Prostate gland (tissue), 2 donors: Measurements from ENCODE around the gene TBC1D2B.

Source experiments
- POLR2A ChIP-seq: fragments of 450-650 bp; IDR thresholded peaks from one replicate; pipeline ENCODE4 v1.6.1; 2016; ENCODE audit warnings: antibody characterized with exemption, mild to moderate bottlenecking
- TF ChIP-seq, protein P1 (sequence below), 4 experiments: fragments of 200-600 bp in 2 of 4; fragments of 450-650 bp in 2 of 4; sonication (generic) in 2 of 4; IDR thresholded peaks; 1 replicate in 3 of 4; 2 replicates in 1 of 4; pipeline ENCODE4 v1.5.1; 2016 to 2019; ENCODE audit warnings: antibody characterized with exemption in 4 of 4, mild to moderate bottlenecking in 2 of 4, moderate library complexity in 2 of 4

DNA sequence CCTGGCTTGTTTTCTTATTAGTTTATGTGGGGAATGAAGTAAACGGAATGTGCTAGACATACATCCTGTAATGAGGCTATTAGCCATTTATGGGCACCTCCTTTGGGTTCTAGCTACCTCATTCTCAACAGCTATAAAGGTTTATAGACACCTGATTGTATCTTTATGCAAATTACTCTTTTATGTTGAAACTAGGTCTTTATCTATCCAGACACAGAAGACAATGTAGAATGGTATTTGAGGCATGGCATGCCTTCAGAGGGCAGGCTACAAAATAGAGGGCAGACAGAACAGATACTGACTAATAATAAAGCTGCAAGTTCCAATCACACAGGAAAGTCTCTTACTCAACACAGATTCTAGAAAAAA, 27.1 kb downstream of the TBC1D2B start:
- TF ChIP-seq, protein P1, sequence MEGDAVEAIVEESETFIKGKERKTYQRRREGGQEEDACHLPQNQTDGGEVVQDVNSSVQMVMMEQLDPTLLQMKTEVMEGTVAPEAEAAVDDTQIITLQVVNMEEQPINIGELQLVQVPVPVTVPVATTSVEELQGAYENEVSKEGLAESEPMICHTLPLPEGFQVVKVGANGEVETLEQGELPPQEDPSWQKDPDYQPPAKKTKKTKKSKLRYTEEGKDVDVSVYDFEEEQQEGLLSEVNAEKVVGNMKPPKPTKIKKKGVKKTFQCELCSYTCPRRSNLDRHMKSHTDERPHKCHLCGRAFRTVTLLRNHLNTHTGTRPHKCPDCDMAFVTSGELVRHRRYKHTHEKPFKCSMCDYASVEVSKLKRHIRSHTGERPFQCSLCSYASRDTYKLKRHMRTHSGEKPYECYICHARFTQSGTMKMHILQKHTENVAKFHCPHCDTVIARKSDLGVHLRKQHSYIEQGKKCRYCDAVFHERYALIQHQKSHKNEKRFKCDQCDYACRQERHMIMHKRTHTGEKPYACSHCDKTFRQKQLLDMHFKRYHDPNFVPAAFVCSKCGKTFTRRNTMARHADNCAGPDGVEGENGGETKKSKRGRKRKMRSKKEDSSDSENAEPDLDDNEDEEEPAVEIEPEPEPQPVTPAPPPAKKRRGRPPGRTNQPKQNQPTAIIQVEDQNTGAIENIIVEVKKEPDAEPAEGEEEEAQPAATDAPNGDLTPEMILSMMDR (IDR thresholded peaks at IDR 0.05) = no peak
- TF ChIP-seq POLR2A = no peak
